SU-DHL-6 (cell line): ENCODE measurements around the gene ZNF337.

Experiments used
- EZH2phosphoT487 ChIP-seq: fragments of 200-600 bp; sonication (generic), shearing (Covaris generic); conservative IDR thresholded peaks from 2 replicates; pipeline ENCODE4 v1.6.1; 2018; ENCODE audit warnings: mild to moderate bottlenecking, antibody characterized with exemption, low read length, moderate library complexity, mixed read lengths
- TF ChIP-seq, protein P1 (sequence below): fragments of 200-600 bp; sonication (generic); IDR thresholded peaks from one replicate; pipeline ENCODE4 v1.5.1; 2017; ENCODE audit warnings: antibody characterized with exemption, mild to moderate bottlenecking, low read length, moderate library complexity; ENCODE audit not compliant: insufficient read depth, poor library complexity, severe bottlenecking

DNA sequence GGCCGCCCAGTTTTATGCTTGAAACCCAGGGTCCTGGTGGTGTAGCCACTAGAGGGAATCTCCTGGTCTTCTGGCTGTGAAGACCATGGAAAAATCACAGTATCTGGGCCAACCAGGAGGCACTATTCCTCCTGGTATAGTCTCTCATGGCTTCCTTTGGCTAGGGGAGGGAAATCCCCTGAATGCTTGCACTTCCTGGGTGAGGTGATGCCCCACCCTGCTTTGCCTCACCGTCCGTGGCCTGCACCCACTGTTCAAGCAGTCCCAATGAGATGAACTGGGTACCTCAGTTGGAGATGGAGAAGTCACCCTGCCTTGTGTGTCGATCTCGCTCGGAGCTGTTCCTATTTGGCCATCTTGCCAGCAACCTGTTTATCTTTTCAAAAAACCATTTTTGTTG lies 10.1 kb upstream of the ZNF337 start:
- TF ChIP-seq, protein P1, sequence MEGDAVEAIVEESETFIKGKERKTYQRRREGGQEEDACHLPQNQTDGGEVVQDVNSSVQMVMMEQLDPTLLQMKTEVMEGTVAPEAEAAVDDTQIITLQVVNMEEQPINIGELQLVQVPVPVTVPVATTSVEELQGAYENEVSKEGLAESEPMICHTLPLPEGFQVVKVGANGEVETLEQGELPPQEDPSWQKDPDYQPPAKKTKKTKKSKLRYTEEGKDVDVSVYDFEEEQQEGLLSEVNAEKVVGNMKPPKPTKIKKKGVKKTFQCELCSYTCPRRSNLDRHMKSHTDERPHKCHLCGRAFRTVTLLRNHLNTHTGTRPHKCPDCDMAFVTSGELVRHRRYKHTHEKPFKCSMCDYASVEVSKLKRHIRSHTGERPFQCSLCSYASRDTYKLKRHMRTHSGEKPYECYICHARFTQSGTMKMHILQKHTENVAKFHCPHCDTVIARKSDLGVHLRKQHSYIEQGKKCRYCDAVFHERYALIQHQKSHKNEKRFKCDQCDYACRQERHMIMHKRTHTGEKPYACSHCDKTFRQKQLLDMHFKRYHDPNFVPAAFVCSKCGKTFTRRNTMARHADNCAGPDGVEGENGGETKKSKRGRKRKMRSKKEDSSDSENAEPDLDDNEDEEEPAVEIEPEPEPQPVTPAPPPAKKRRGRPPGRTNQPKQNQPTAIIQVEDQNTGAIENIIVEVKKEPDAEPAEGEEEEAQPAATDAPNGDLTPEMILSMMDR: no peak
- no peak for TF ChIP-seq EZH2phosphoT487
